ENCODE results near the gene ATOH8. TPM values are rescaled to one million over a fixed set of nuclear protein-coding genes. Genes with fewer than 3 reads are reported as not detected.
A peak's percentile ranks its signal among the peaks of the same experiment; 100 is the strongest.

ATOH8 gene
- total RNA-seq, 1 donor from 2014 or later, result 0.79 TPM

GRCh38 chr2:85811180-85812093 is 57.6 kb downstream of the ATOH8 start:
- H3K27me3 ChIP-seq (ENCODE audit: control insufficient read depth, insufficient read depth, low read length), result no peaks in the 10 kb centered on the region
- TF ChIP-seq CTCF (IDR thresholded peaks at IDR 0.05; ENCODE audit: insufficient read depth, low read length, severe bottlenecking), result no peak
- FAIRE-seq (no peak), DNase-seq (ENCODE audit: low read depth) (peak; percentile 32)
- no peak overlapping the region for H3K4me3 ChIP-seq (ENCODE audit: low read depth, low read length)
- H3K36me3 ChIP-seq (ENCODE audit: control insufficient read depth, insufficient read depth, low read length), result no peaks in the 10 kb centered on the region

DNA sequence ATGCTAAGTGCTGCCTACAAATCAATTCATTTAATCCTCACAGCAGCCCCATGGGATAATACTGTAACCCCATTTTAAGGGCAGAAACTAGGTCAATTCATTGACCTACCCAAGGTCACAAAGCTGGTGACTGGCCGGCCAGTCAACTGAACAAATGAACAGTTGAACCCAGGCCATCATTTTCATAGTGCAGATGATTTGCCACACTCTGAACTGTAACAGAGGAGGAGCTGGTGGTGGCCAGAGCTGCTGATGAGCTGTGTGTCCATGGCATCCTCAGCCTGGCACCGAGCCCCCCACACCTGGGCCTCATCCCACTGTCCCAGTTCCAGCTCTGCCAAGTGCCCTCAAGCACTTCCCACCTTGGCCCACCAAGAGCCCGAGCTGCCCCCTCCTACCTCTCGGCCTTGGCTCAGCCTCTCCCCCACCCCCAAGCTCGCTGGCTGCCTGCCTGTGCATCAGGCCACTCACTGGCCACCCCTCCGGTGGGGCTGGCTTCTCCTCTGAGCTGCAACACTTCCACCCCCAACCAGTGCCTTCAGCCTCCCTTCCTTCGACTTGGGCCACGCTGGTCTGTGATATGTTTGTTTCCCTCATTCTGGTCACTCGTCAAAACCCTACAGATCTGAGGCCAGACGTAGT is 58.4 kb downstream of the ATOH8 start:
- Histone ChIP-seq H3K27me3 (ENCODE audit: control insufficient read depth, insufficient read depth, low read length) (no peaks in the 10 kb centered on the region), H3K36me3 (ENCODE audit: control insufficient read depth, insufficient read depth, low read length) (no peaks in the 10 kb centered on the region), H3K4me3 (ENCODE audit: low read depth, low read length) (no peak overlapping the region)
- FAIRE-seq (no peak), DNase-seq (ENCODE audit: low read depth) (no peak)
- TF ChIP-seq CTCF (IDR thresholded peaks at IDR 0.05; ENCODE audit: insufficient read depth, low read length, severe bottlenecking), result no peak

GRCh38 chr2:85813211-85813981 is 59.6 kb downstream of the ATOH8 start:
- DNase-seq (ENCODE audit: low read depth) (no peak), FAIRE-seq (no peak)
- no peaks in the 10 kb centered on the region for H3K36me3 ChIP-seq (ENCODE audit: control insufficient read depth, insufficient read depth, low read length)
- no peak overlapping the region for H3K4me3 ChIP-seq (ENCODE audit: low read depth, low read length)
- no peak for TF ChIP-seq CTCF (IDR thresholded peaks at IDR 0.05; ENCODE audit: insufficient read depth, low read length, severe bottlenecking)
- no peaks in the 10 kb centered on the region for H3K27me3 ChIP-seq (ENCODE audit: control insufficient read depth, insufficient read depth, low read length)

DNA sequence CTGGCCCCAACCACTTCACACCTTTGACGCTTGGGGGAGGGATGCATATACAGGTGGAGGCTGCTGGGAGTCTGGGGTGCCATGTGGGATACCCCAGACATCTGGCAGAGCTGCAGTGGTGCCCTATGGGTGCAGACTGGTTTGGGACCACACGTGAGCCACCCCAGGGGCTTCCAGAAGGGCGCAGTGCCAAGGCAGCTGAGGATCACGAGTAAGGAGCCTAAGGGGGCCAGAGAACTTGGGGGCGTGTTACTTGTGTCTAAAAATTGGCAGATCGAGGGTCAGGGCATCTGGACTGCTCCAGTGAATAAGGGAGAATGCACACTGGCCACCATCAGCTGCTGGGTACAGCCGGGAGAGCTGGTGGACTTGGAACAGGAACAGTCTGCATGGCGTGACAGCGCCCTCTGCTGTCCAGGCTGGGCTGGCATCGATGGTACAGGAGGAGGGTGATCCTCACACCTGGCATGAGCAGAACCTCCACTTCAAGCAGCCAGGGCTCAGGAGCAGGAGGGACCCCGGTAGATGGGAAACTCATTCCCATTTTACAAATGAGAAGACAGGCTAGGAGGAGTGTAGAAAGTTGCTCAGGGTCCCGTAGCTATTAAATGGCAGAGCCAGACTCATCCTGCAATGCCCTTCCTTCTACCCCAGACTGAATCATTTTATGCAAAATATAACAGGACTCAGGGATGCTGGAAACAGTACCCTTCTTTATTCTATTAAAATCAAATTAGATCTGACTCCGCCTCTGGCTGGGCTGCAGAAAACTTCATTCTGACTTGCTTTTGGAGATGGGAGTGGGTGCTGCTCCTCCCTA is 60.4 kb downstream of the ATOH8 start:
- FAIRE-seq (peak; percentile 89), DNase-seq (ENCODE audit: low read depth) (peak; percentile 74)
- Histone ChIP-seq H3K4me3 (ENCODE audit: low read depth, low read length) (no peak overlapping the region), H3K27me3 (ENCODE audit: control insufficient read depth, insufficient read depth, low read length) (no peaks in the 10 kb centered on the region), H3K36me3 (ENCODE audit: control insufficient read depth, insufficient read depth, low read length) (no peaks in the 10 kb centered on the region)
- peak; percentile 98 for TF ChIP-seq CTCF (IDR thresholded peaks at IDR 0.05; ENCODE audit: insufficient read depth, low read length, severe bottlenecking)

DNA sequence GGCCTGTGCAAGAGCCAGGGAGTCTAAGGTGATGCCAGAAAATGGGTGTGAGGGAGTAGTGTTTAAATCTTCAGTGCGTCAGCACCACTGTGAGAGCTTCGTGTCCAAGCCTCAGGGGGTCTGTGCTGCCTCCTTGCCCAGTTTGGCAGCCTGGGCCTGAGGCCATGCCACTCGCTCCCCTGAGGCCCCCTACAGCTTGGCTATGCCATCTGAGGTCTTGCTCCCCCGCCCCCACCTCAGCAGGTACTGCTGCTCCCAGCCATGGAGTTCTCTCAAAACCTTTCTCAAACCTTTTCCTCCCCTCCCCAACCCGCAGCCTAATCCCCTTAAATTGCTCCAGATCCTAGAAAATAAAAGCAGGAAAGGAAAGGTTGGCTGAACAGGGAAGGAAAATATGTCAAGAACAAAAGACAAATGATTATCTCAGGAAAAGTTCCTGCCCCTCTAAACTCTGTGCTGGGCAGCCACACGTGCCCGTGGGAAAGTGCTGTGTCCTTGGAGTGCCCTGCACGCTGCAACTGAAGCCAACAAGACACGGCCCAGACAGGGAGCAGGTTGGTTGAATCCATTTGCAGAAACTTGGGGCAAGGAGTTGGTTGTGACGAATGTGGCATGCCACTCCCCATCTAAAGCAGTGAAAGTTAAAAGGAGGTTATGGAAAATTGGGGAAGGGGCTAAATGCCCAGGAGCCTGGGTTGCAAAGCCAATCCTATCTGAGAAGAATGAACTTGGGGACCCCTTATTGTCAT is 61.2 kb downstream of the ATOH8 start:
- FAIRE-seq (no peak), DNase-seq (ENCODE audit: low read depth) (no peak)
- TF ChIP-seq CTCF (IDR thresholded peaks at IDR 0.05; ENCODE audit: insufficient read depth, low read length, severe bottlenecking), result no peak
- Histone ChIP-seq H3K4me3 (ENCODE audit: low read depth, low read length) (no peak overlapping the region), H3K27me3 (ENCODE audit: control insufficient read depth, insufficient read depth, low read length) (peaks cover 3% of the 10 kb centered on the region), H3K36me3 (ENCODE audit: control insufficient read depth, insufficient read depth, low read length) (no peaks in the 10 kb centered on the region)
